Measurements from ENCODE around the gene ENGASE. TPM values are rescaled to one million over a fixed set of nuclear protein-coding genes. Genes with fewer than 3 reads are reported as not detected.
A peak's percentile ranks its signal among the peaks of the same experiment; 100 is the strongest.

Gene ENGASE
- total RNA-seq, 2 donors from 2014 or later = 85.4 to 89.5 TPM

- intact Hi-C loops (cut with DNase I, micrococcal nuclease) = no loop called here
- no peak for DNase-seq
- ATAC-seq = no peak
Measured at GRCh38 chr17:79100405-79100804, 25.8 kb downstream of the ENGASE start.

GRCh38 chr17:79101111-79101673 is 26.6 kb downstream of the ENGASE start:
- DNase-seq (no peak), ATAC-seq (no peak)
- intact Hi-C loops (cut with DNase I, micrococcal nuclease) = no loop called here

DNA sequence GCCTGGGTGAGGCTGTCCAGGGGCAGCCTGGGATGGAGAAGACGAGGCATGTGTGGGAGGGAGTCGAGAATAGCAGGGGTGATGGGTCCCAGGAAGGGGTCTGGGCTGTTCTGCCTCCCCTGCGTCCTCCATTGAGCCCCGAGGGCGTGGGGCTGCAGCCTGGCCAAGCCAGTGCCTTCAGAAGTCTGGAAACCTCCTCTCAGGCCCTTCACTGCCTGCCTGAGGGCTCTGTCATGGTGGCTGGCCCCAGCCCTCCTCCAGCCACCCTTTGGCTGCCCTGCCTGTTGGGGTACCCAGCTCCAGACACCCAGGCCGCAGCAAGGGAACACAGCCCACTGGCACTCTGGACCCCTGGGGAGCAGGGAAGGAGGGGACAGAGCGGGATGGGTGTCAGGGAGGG is 27.6 kb downstream of the ENGASE start:
- ATAC-seq (no peak), DNase-seq (no peak)
- intact Hi-C loops (cut with DNase I, micrococcal nuclease) = no loop called here

- ATAC-seq = no peak
Measured at GRCh38 chr17:79104898-79105600, 30.4 kb downstream of the ENGASE start.

GRCh38 chr17:79105937-79106336 is 31.3 kb downstream of the ENGASE start:
- intact Hi-C loops (cut with DNase I, micrococcal nuclease) = no loop called here
- DNase-seq (no peak), ATAC-seq (no peak)

More at GRCh38 chr17:79104898-79105600, 30.4 kb downstream of the ENGASE start:
- no peak for DNase-seq
- intact Hi-C loops (cut with DNase I, micrococcal nuclease) = no loop called here

- DNase-seq = no peak
- no peak for ATAC-seq
Measured at GRCh38 chr17:79106958-79107357, 32.3 kb downstream of the ENGASE start.

GRCh38 chr17:79107499-79108231 is 33.0 kb downstream of the ENGASE start:
- DNase-seq (no peak), ATAC-seq (no peak)
- intact Hi-C loops (cut with DNase I, micrococcal nuclease) = no loop called here

More at GRCh38 chr17:79106958-79107357, 32.3 kb downstream of the ENGASE start:
- intact Hi-C loops (cut with DNase I, micrococcal nuclease) = no loop called here

- ATAC-seq = no peak
- intact Hi-C loops (cut with DNase I, micrococcal nuclease) = no loop called here
- DNase-seq = no peak
Measured at GRCh38 chr17:79108232-79108850, 33.7 kb downstream of the ENGASE start.

DNA sequence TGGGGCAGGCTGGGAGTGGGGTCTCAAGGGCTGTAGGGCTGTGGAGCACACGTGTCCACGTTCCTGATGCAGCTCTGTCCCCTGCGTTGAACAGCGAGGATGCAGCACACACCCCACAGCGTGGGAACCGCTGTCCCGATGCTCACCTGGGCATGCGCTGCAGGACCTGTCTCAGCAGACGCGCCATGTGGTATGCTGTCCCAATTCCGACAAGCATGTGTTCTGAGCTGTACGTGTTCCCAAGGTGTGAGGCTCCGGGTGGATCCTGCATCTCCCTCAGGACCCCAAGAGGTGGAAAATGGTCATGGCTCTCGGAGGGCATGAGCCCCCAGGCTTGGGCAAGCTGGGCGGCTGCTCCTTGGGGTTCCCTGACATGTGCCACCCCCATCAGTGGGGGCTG is 34.2 kb downstream of the ENGASE start:
- ATAC-seq (no peak), DNase-seq (no peak)
- intact Hi-C loops (cut with DNase I, micrococcal nuclease) = no loop called here

- no peak for DNase-seq
- ATAC-seq = no peak
- intact Hi-C loops (cut with DNase I, micrococcal nuclease) = no loop called here
Measured at GRCh38 chr17:79109584-79109983, 35.0 kb downstream of the ENGASE start.

GRCh38 chr17:79111097-79111496 is 36.5 kb downstream of the ENGASE start:
- intact Hi-C loops (cut with DNase I, micrococcal nuclease) = no loop called here
- ATAC-seq (no peak), DNase-seq (no peak)

GRCh38 chr17:79112471-79112870 is 37.8 kb downstream of the ENGASE start:
- ATAC-seq (no peak), DNase-seq (no peak)
- intact Hi-C loops (cut with DNase I, micrococcal nuclease) = no loop called here

DNA sequence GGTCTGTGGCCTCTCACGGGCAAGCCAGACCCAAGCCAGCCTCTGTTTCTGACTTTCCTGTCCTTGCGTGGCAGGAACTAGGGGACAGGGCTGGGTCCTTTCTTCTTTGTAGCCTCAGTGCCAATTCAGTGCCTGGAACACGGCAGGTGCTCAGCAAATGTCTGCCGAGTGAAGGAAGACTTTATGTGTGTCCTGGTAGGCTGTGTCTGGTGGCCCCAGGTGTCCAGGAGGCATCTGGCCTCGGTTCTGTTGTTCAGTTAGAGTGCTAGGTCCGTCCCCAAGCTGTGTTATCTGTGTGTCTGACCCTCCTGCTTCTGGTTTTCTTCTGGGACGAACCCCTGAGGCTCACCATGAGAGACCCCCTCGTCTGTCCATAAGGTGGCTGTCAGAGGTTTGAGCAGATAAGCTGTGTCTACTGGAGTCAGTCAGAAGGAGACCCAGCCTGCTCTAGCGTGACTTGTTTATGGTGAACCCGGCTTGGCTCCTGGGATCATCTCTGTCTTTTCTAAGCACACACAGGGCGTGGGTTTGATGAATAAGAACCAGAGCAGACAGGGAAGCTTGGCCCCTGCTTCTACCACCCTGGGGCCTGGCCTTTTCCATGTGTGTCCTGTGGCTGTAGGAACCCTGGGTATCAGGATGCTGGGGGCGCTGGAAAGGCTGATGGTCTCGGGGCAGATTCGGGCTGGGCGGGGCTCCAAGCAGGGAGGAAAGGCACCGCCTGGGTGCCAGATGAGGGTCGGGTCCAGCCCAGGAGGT is 39.3 kb downstream of the ENGASE start:
- DNase-seq (no peak), ATAC-seq (no peak)
- intact Hi-C loops (cut with DNase I, micrococcal nuclease) = no loop called here

DNA sequence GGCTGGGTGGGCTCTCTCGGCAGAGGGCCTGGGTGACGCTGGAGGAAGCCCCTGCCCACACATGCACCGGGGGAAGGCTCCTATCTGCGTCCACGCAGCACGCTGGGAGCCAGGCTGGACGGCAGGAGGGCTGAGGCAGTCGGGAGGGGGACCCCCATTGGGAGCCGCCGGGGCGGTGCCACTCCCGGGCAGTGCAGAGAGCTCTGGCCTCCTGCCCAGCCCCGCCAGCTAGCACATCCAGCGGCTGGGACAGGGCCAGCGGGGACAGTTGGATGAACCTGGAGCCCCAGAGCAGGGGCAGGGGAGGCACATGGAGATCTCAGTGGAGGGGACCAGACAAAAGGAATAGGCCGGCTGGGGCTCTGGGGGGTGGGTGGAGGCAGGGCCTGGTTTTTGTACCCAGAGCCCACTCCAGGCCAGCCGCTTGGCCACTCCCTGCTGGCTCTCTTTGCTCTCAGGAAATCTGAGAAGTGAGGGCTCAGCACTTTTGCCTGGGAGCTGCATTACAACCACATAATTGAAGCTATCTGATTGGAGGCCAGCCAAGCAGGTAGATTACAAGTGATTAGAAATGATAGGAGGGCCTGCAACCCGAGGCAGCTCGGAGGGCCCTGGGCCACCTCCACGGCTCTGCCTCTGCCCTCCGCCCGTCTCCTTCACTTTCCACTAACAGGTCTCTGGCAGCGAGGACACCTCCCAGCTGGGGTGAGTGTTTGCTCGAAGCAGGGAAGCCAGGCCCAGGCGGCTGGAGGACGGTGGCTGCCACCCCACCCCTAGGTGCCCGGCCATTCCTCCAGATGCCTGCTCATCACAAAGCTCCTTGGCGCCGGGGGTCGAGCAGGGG is 40.1 kb downstream of the ENGASE start:
- DNase-seq (peak; percentile 50 to 65), ATAC-seq (peak; percentile 90)
- intact Hi-C loops (cut with DNase I, micrococcal nuclease) = no loop called here

- DNase-seq (no peak), ATAC-seq (no peak)
- intact Hi-C loops (cut with DNase I, micrococcal nuclease) = no loop called here
Measured at GRCh38 chr17:79115487-79115886, 40.9 kb downstream of the ENGASE start.

- ATAC-seq = no peak
- no peak for DNase-seq
- intact Hi-C loops (cut with DNase I, micrococcal nuclease) = no loop called here
Measured at GRCh38 chr17:79116575-79117368, 42.1 kb downstream of the ENGASE start.

DNA sequence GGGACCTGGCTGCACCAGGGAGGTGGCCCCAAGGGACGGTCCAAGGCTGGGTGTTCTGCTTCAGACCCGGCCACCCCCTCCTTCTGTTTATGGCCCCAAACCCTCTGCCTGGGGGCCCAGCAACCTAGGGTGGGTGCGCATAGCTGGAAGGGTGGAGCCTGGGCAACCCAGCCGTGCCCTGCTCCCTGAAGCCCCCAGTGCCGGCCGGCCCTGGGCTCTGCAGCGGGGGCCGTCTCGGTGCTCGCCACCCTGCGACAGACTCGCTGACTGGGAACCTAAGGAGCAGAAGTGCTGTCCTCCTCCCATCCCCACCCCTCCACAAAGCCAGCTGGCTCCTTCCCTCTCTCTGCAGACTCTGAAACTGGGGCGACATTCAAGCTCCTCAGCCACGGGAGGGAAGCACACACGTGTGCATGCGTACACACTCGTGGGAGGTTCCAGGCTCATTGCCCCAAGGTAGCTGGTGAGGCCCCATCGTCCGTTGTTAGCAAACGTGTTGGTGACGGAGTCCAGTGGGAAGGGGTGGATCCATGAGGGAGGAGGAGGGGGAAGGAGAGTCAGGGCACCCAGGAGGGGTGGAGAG is 43.4 kb downstream of the ENGASE start:
- DNase-seq = no peak
- no peak for ATAC-seq
- intact Hi-C loops (cut with DNase I, micrococcal nuclease) = no loop called here
